ENCODE measurements around the gene NOVA2. TPM values are rescaled to one million over a fixed set of nuclear protein-coding genes. Genes with fewer than 3 reads are reported as not detected.

The NOVA2 gene
- total RNA-seq, 1 donor from 2014 or later = not detected

GRCh38 chr19:45920458-45920857, 53.2 kb downstream of the NOVA2 start:
- Mint-ChIP-seq H3K4me1 (ENCODE audit: low read depth) (peaks cover 31% of the 10 kb centered on the region), H3K27me3 (ENCODE audit: low read depth) (no peaks in the 10 kb centered on the region), H3K27ac (no peak overlapping the region), H3K9me3 (no peaks in the 10 kb centered on the region), H3K4me3 (ENCODE audit: low read depth) (no peak overlapping the region), H3K36me3 (ENCODE audit: low read depth) (no peaks in the 10 kb centered on the region)
- no peak for DNase-seq (ENCODE audit: low spot score)
- intact Hi-C loops (cut with micrococcal nuclease) = no loop called here

GRCh38 chr19:45919678-45920077, 54.0 kb downstream of the NOVA2 start:
- Mint-ChIP-seq H3K4me1 (ENCODE audit: low read depth) (peaks cover 31% of the 10 kb centered on the region), H3K27ac (no peak overlapping the region), H3K36me3 (ENCODE audit: low read depth) (no peaks in the 10 kb centered on the region), H3K27me3 (ENCODE audit: low read depth) (no peaks in the 10 kb centered on the region), H3K9me3 (no peaks in the 10 kb centered on the region), H3K4me3 (ENCODE audit: low read depth) (no peak overlapping the region)
- no peak for DNase-seq (ENCODE audit: low spot score)
- intact Hi-C loops (cut with micrococcal nuclease) = no loop called here

DNA sequence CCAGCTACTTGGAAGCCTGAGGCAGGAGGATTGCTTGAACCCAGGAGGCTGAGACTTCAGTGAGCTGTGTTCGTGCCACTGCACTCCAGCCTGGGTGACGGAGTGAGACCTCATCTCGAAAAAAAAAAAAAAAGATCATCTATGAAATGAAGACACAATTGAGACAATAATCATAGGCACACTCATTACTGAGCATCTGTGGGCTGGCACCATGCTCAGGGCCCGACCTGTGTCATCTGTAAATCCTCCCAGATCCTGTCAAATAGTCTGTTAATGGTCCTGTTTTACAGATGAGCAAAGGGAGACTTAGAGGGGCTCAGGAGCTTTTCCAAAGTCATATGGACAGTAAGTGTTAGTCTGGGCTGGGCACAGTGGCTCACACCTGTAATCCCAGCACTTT, 54.9 kb downstream of the NOVA2 start:
- peaks cover under 1% of the 10 kb centered on the region for H3K27me3 Mint-ChIP-seq (ENCODE audit: low read depth)
- no peak overlapping the region for H3K4me3 Mint-ChIP-seq (ENCODE audit: low read depth)
- intact Hi-C loops (cut with micrococcal nuclease) = no loop called here
- no peaks in the 10 kb centered on the region for H3K36me3 Mint-ChIP-seq (ENCODE audit: low read depth)
- no peak for DNase-seq (ENCODE audit: low spot score)
- H3K4me1 Mint-ChIP-seq (ENCODE audit: low read depth) = peaks cover 31% of the 10 kb centered on the region
- peak overlapping the region; percentile 49 for H3K27ac Mint-ChIP-seq
- no peaks in the 10 kb centered on the region for H3K9me3 Mint-ChIP-seq

DNA sequence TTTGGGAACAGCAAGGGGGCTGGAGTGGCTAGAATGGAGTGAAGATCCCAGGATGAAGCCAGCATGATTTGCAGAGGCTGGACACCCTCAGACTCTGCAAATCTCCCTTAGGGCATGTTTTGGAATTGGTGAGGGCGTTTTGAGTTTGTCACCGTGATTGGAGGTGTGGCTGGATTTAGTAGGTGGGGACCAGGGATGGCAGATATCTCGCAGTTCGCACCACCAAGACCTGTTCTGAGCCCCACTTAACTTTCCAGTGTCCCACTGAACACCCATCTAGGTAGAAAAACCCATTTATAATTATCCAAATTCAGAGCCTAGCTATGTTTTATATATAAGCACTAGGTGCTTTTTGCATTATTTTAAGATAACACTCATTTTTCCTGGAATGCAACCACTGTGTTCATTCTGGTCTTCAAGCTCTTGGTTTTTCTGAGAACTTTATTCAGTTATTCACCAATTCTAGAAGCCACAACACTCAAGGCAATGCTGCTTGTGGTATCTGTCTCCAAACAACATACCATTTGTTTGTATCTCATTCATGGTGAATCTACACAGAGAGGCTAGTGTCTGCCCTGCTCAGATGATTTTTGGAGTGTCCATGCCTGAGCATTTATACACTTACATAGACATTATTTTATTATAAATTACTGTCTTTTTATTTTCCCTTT, 56.1 kb downstream of the NOVA2 start:
- intact Hi-C loops (cut with micrococcal nuclease) = loop anchor here (2.0 kb wide), 1 partner anchor 15 kb away; the partner anchor contains the start of gene MYPOP
- DNase-seq (ENCODE audit: low spot score) = no peak
- no peaks in the 10 kb centered on the region for H3K9me3 Mint-ChIP-seq
- H3K4me3 Mint-ChIP-seq (ENCODE audit: low read depth) = no peak overlapping the region
- no peaks in the 10 kb centered on the region for H3K36me3 Mint-ChIP-seq (ENCODE audit: low read depth)
- peaks cover 31% of the 10 kb centered on the region for H3K4me1 Mint-ChIP-seq (ENCODE audit: low read depth)
- no peak overlapping the region for H3K27ac Mint-ChIP-seq
- peaks cover 5% of the 10 kb centered on the region for H3K27me3 Mint-ChIP-seq (ENCODE audit: low read depth)

- H3K27ac Mint-ChIP-seq = no peak within 1 kb of the TSS
- DNase-seq (ENCODE audit: low spot score) = no peak
- intact Hi-C loops (cut with micrococcal nuclease) = no loop called here
- no peaks in the 10 kb centered on the region for H3K9me3 Mint-ChIP-seq
- peaks cover 17% of the 10 kb centered on the region for H3K4me1 Mint-ChIP-seq (ENCODE audit: low read depth)
- no peaks in the 10 kb centered on the region for H3K36me3 Mint-ChIP-seq (ENCODE audit: low read depth)
- H3K4me3 Mint-ChIP-seq (ENCODE audit: low read depth) = no peak within 1 kb of the TSS
- H3K27me3 Mint-ChIP-seq (ENCODE audit: low read depth) = peaks cover 13% of the 10 kb centered on the region
Measured at GRCh38 chr19:45913874-45914830, 59.5 kb downstream of the NOVA2 start, which contains the start of gene NANOS2. Gene NANOS2, minus strand, starts transcription at chr19:45914778. Its CDS starts 85 bp downstream, at chr19:45914693.

DNA sequence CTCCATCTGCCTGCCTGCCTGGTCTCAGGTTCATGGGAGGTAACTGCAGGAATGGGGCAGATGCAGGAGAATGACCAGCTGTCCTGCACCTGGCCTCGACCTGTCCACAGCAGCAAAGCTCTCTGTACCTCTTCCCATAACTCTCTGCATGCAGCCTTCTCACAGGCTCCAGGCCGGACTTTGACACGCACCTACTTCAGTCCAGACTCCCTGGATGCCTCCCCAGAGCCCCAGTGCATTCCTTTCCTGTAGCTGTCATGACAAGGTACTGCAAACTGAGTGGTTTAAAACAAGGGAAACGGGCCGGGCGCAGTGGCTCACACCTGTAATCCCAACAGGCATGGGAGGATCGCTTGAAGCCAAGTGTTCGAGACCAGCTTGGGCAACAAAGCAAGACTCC, 62.4 kb downstream of the NOVA2 start:
- intact Hi-C loops (cut with micrococcal nuclease) = no loop called here
- no peaks in the 10 kb centered on the region for H3K36me3 Mint-ChIP-seq (ENCODE audit: low read depth)
- no peak overlapping the region for H3K27ac Mint-ChIP-seq
- peaks cover 13% of the 10 kb centered on the region for H3K27me3 Mint-ChIP-seq (ENCODE audit: low read depth)
- no peaks in the 10 kb centered on the region for H3K9me3 Mint-ChIP-seq
- H3K4me1 Mint-ChIP-seq (ENCODE audit: low read depth) = peaks cover 6% of the 10 kb centered on the region
- no peak for DNase-seq (ENCODE audit: low spot score)
- no peak overlapping the region for H3K4me3 Mint-ChIP-seq (ENCODE audit: low read depth)

DNA sequence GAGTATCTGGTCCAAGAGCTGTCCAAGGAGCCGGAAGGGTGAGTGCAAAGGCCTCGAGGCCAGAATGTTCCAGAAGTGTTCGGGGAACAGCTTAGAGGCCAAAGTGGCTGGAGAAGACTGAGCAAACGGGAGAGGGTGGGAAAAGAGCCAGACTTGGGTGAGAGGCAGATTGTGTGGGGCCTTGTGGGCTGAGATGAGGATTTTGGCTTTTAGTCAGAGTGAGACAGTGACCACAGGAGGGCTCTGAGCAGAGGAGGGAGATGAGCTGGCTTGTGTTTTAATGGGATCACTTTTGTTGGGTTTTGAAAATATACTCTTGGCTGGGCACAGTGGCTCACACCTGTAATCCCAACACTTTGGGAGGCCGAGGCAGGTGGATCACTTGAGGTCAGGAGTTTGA, 64.7 kb downstream of the NOVA2 start:
- Mint-ChIP-seq H3K27me3 (ENCODE audit: low read depth) (peaks cover 13% of the 10 kb centered on the region), H3K4me1 (ENCODE audit: low read depth) (peaks cover 5% of the 10 kb centered on the region), H3K4me3 (ENCODE audit: low read depth) (no peak overlapping the region), H3K36me3 (ENCODE audit: low read depth) (no peaks in the 10 kb centered on the region), H3K9me3 (no peaks in the 10 kb centered on the region), H3K27ac (no peak overlapping the region)
- no peak for DNase-seq (ENCODE audit: low spot score)
- intact Hi-C loops (cut with micrococcal nuclease) = no loop called here

- intact Hi-C loops (cut with micrococcal nuclease) = no loop called here
- Mint-ChIP-seq H3K4me3 (ENCODE audit: low read depth) (no peak overlapping the region), H3K27ac (no peak overlapping the region), H3K36me3 (ENCODE audit: low read depth) (no peaks in the 10 kb centered on the region), H3K4me1 (ENCODE audit: low read depth) (peaks cover 7% of the 10 kb centered on the region), H3K27me3 (ENCODE audit: low read depth) (peaks cover 6% of the 10 kb centered on the region), H3K9me3 (no peaks in the 10 kb centered on the region)
- no peak for DNase-seq (ENCODE audit: low spot score)
Measured at GRCh38 chr19:45906221-45906620, 67.4 kb downstream of the NOVA2 start.

DNA sequence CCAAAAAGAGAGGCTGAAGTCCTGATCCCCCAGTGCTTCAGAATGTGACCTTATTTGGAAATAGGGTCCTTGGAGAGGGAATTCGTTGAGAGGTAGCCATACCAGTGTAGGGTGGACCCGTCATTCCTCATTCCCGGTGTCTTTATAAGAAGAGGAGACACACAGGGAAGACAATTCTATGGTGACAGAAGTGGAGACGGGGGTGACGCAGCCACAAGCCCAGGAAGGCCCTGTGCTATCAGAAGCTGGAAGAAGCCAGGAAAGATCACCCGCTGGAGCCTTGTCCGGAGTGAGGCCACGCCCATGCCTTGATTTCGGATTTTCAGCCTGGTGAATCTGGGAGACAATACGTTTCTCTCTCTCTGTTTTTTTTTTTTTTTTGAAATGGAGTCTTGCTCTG, 68.7 kb downstream of the NOVA2 start:
- H3K9me3 Mint-ChIP-seq = no peaks in the 10 kb centered on the region
- no peak overlapping the region for H3K27ac Mint-ChIP-seq
- intact Hi-C loops (cut with micrococcal nuclease) = no loop called here
- peaks cover 10% of the 10 kb centered on the region for H3K36me3 Mint-ChIP-seq (ENCODE audit: low read depth)
- DNase-seq (ENCODE audit: low spot score) = no peak
- H3K4me3 Mint-ChIP-seq (ENCODE audit: low read depth) = no peak overlapping the region
- H3K27me3 Mint-ChIP-seq (ENCODE audit: low read depth) = peaks cover 3% of the 10 kb centered on the region
- H3K4me1 Mint-ChIP-seq (ENCODE audit: low read depth) = peaks cover 13% of the 10 kb centered on the region

DNA sequence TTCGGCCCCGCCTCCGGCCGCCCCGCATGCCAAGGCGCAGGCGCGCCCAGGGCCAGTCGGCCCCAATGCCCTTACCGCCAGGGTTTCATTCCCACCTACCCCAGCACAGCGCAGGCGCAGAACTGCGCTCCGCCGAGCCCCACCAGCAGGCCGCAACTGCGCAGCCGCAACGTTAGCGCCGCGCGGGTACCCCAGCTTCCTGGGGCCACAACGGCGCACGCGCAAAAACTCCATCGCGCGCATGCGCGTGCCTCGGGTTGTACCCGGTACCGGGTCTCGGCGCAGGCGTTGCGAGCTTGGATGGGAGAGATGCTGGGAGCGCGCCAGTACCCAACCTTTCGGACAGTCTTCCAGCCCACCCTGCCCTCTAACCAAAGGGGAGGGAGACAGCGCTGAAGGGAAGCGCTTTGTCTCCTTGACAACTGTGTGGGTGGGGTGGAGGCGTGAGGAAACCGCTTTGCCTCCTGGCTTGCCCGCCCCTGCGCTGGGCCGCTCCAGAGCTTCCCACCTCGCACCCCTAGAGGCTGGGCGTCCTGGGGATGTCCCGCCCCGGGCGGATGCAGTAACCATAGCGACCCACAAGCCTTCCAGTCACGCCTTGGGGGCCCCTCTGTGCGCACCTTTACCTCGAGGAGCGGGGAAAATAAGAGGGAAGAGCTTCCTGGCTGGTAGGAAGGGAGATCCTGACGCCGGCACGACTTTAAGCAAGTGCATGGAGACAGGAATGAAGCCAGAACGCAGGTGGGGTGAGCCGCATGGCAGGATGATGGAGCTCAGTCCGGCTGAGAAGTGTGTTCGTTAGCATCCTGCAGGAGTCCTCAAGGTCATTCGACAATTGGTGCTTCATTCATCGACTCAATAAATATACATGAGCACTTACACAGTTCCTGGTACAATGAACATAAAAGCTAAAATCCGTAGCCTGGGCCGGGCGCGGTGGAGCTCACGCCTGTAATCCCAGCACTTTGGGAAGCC, 70.7 kb downstream of the NOVA2 start:
- Mint-ChIP-seq H3K9me3 (no peaks in the 10 kb centered on the region), H3K27ac (peak overlapping the region; percentile 69), H3K36me3 (ENCODE audit: low read depth) (peaks cover 24% of the 10 kb centered on the region), H3K4me1 (ENCODE audit: low read depth) (peaks cover 8% of the 10 kb centered on the region), H3K4me3 (ENCODE audit: low read depth) (peak overlapping the region; percentile 93), H3K27me3 (ENCODE audit: low read depth) (no peaks in the 10 kb centered on the region)
- intact Hi-C loops (cut with micrococcal nuclease) = loop anchor here (1.0 to 5.0 kb wide), 4 partner anchors 14 to 94 kb away; partner anchors contain the start of genes CCDC61, IRF2BP1 and SYMPK
- peak; percentile 100 for DNase-seq (ENCODE audit: low spot score)

- DNase-seq (ENCODE audit: low spot score) = no peak
- Mint-ChIP-seq H3K27ac (peak within 1 kb of the TSS; percentile 79), H3K9me3 (no peaks in the 10 kb centered on the region), H3K27me3 (ENCODE audit: low read depth) (no peaks in the 10 kb centered on the region), H3K36me3 (ENCODE audit: low read depth) (peaks cover 24% of the 10 kb centered on the region), H3K4me1 (ENCODE audit: low read depth) (peaks cover 8% of the 10 kb centered on the region), H3K4me3 (ENCODE audit: low read depth) (peak within 1 kb of the TSS; percentile 93)
- intact Hi-C loops (cut with micrococcal nuclease) = loop anchor here (1.0 to 5.0 kb wide), 4 partner anchors 15 to 95 kb away; partner anchors contain the start of genes CCDC61, IRF2BP1 and SYMPK
Measured at GRCh38 chr19:45901912-45902650, 71.6 kb downstream of the NOVA2 start, which contains the start of gene MYPOP. Gene MYPOP, minus strand, starts transcription at chr19:45902613. Its CDS starts 840 bp downstream, at chr19:45901773.
